ENCODE measurements around the gene FREM2. TPM values are rescaled to one million over a fixed set of nuclear protein-coding genes. Genes with fewer than 3 reads are reported as not detected.

FREM2 gene
- total RNA-seq, 4 donors from 2014 or later: 32.0 to 54.6 (median 46.2) TPM

DNA sequence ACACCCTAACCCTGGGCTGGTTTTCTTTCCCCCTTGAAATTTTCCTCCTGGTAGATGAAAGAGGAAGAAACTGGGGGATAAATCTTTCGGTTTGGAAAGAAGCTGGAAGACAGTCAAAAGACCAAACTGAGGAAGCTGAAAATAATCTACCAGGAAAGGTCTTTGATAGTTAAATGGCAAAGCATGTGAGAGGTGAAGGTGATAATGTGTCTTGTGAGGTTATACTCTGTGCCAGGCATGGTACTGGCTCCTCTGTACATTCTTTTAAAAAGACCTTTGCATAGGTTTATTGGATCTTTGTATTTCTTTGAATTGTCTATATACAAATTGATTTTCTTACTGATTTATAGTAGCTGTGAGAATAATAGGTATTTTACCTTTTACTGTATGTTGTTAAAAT, 98.6 kb downstream of the FREM2 start:
- Histone ChIP-seq H3K4me1 (no peaks in the 10 kb centered on the region), H3K4me3 (replicated peaks in 1 of 3) (no peak overlapping the region), H3K27me3 (no peaks in the 10 kb centered on the region), H3K9me3 (no peaks in the 10 kb centered on the region), H3K36me3 (no peaks in the 10 kb centered on the region), H3K27ac (no peak overlapping the region)
- WGBS, 2 donors: 66 to 75% methylated on average over 1 of the region's 1 CpG
- intact Hi-C loops (cut with DNase I): no loop called here
- TF ChIP-seq POLR2A (IDR thresholded peaks at IDR 0.05): no peak
- TF ChIP-seq, protein P1, sequence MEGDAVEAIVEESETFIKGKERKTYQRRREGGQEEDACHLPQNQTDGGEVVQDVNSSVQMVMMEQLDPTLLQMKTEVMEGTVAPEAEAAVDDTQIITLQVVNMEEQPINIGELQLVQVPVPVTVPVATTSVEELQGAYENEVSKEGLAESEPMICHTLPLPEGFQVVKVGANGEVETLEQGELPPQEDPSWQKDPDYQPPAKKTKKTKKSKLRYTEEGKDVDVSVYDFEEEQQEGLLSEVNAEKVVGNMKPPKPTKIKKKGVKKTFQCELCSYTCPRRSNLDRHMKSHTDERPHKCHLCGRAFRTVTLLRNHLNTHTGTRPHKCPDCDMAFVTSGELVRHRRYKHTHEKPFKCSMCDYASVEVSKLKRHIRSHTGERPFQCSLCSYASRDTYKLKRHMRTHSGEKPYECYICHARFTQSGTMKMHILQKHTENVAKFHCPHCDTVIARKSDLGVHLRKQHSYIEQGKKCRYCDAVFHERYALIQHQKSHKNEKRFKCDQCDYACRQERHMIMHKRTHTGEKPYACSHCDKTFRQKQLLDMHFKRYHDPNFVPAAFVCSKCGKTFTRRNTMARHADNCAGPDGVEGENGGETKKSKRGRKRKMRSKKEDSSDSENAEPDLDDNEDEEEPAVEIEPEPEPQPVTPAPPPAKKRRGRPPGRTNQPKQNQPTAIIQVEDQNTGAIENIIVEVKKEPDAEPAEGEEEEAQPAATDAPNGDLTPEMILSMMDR (IDR thresholded peaks at IDR 0.05): no peak
- no peak for DNase-seq

DNA sequence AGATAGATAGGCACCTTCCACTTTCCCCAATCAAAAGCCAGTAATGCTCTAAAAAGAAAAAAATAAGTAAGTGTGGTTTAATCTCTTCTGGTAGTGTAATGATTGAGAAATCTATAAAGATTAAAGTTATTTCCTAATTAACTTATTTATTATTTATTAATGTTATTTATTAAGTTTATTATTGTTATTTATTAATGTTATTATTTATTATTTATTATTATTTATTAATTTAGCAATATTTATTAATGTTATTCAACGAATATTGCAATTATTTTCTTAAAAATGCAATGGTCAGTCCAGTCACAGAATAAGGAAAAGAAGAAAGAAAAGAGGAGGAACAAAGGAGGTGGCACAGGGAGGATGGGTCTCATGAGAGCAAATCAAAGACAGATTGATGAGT, 100.7 kb downstream of the FREM2 start:
- intact Hi-C loops (cut with DNase I): no loop called here
- no peak for DNase-seq
- no peak overlapping the region for H3K27ac ChIP-seq
- no peaks in the 10 kb centered on the region for H3K9me3 ChIP-seq
- H3K4me1 ChIP-seq: no peaks in the 10 kb centered on the region
- H3K4me3 ChIP-seq (replicated peaks in 1 of 3): no peak overlapping the region
- 78 to 80% methylated on average over 1 of the region's 1 CpG for WGBS, 2 donors
- TF ChIP-seq POLR2A (IDR thresholded peaks at IDR 0.05): no peak
- TF ChIP-seq, protein P1 (IDR thresholded peaks at IDR 0.05): no peak
- H3K36me3 ChIP-seq: no peaks in the 10 kb centered on the region
- no peaks in the 10 kb centered on the region for H3K27me3 ChIP-seq

DNA sequence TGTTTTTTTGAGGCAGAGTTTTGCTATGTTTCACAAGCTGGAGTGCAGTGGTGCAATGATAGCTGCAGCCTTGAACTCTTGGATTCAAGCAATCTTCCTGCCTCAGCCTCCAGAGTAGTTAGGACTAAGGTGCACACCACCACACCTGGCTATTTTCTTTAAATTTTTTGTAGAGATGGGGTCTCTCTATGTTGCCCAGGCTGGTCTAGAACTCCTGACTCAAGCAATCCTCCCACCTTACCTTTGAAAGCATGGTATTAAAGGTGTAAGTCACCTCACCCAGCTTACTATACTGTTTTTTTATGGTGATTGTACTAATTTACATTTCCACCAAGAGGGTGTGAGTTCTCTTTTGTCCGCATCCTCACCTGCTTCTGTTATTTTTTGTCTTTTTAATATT, 110.0 kb downstream of the FREM2 start:
- Histone ChIP-seq H3K36me3 (no peaks in the 10 kb centered on the region), H3K4me3 (replicated peaks in 1 of 3) (no peak overlapping the region), H3K4me1 (no peaks in the 10 kb centered on the region), H3K27me3 (no peaks in the 10 kb centered on the region), H3K27ac (no peak overlapping the region), H3K9me3 (no peaks in the 10 kb centered on the region)
- intact Hi-C loops (cut with DNase I): no loop called here
- no peak for TF ChIP-seq POLR2A (IDR thresholded peaks at IDR 0.05)
- DNase-seq: no peak
- WGBS, 2 donors: 97 to 98% methylated on average over 1 of the region's 1 CpG

DNA sequence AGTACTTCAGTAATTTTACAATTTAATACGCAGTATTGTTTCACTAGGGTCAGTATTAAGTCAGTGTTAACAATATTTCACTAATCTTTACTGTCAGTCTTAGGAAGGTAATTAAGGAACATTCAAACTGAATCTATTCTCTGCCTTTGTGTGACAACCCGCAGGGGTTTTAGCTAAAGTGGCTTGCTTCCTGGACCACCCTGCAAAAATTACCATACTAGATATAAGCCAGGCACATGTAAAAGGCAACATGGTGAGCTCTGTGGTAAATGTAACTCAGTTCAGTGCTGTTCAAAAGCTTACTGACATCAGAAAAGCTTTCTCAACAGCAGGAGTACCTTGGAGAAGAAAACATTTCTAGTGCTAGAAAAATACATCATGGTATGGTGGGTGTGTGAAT, 116.7 kb downstream of the FREM2 start:
- H3K4me1 ChIP-seq: peaks cover 6 to 9% of the 10 kb centered on the region in 2 donors
- intact Hi-C loops (cut with DNase I): no loop called here
- WGBS, 2 donors: 73 to 75% methylated on average over 2 of the region's 2 CpGs
- no peaks in the 10 kb centered on the region for H3K27me3 ChIP-seq
- no peak for TF ChIP-seq POLR2A (IDR thresholded peaks at IDR 0.05)
- TF ChIP-seq, protein P1 (IDR thresholded peaks at IDR 0.05): no peak
- no peak for DNase-seq
- H3K27ac ChIP-seq: no peak overlapping the region
- no peaks in the 10 kb centered on the region for H3K36me3 ChIP-seq
- H3K9me3 ChIP-seq: no peaks in the 10 kb centered on the region
- no peak overlapping the region for H3K4me3 ChIP-seq (replicated peaks in 1 of 3)

DNA sequence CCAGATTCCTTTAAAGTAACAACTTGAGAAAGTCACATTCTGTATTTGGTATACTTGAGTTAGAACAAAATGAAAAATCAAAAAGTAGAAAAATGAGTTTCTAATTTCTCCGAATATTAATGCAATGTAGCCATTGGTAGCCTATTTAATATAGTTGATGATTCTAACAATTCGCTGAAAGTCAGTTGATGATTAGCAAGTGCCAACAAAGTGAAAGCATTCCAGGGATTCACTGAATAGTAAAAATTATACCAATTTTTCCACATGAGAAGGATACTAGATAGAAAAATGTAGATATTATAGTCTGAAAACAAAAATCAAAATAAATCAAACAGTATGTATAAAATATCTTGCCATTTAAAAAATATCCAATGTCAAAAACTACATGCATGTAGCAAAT, 117.2 kb downstream of the FREM2 start:
- intact Hi-C loops (cut with DNase I): no loop called here
- TF ChIP-seq, protein P1 (IDR thresholded peaks at IDR 0.05): no peak
- no peak for TF ChIP-seq POLR2A (IDR thresholded peaks at IDR 0.05)
- Histone ChIP-seq H3K4me1 (peaks cover 6 to 9% of the 10 kb centered on the region in 2 donors), H3K9me3 (no peaks in the 10 kb centered on the region), H3K4me3 (replicated peaks in 1 of 3) (no peak overlapping the region), H3K27me3 (no peaks in the 10 kb centered on the region), H3K27ac (no peak overlapping the region), H3K36me3 (no peaks in the 10 kb centered on the region)
- no peak for DNase-seq
- 87 to 90% methylated on average over 2 of the region's 2 CpGs for WGBS, 2 donors

DNA sequence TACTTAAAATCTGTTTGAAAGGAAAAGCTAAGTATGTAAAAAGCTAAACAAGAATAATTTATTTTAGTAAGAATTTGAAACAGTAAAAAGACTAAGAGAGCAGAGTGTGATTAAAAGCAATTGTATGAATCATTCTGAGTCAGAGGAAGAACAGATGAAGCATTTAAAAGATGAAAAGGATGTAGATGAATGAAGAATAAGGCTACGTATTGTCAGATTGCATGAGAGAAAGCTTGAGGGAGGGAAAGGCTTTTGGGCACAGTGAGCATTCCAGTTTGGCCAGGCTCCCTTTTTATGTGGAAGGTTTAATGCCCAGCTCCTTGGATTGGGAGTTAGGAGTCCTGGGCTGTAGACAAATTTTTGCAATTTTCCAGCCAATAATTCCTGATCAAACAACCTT, 117.7 kb downstream of the FREM2 start:
- DNase-seq: no peak
- no peaks in the 10 kb centered on the region for H3K36me3 ChIP-seq
- WGBS, 2 donors: 76 to 84% methylated on average over 1 of the region's 1 CpG
- H3K27me3 ChIP-seq: no peaks in the 10 kb centered on the region
- H3K27ac ChIP-seq: no peak overlapping the region
- intact Hi-C loops (cut with DNase I): no loop called here
- H3K9me3 ChIP-seq: no peaks in the 10 kb centered on the region
- peaks cover 6 to 9% of the 10 kb centered on the region in 2 donors for H3K4me1 ChIP-seq
- TF ChIP-seq, protein P1 (IDR thresholded peaks at IDR 0.05): no peak
- H3K4me3 ChIP-seq (replicated peaks in 1 of 3): no peak overlapping the region
